Stimulated activated CD4-positive, alpha-beta T cell treated with anti-CD3 and anti-CD28 coated beads, Interleukin-15, amount 100 ng/mL, for 1 hour (primary cell): Measurements from ENCODE around the gene SELENOP.
"Not testable (repeated sequence)": the region's sequence is repeated elsewhere in the genome, so short reads cannot be mapped to it uniquely, and the experiment has no call there.

Source experiments
- DNase-seq, 2 donors: peaks; one replicate each; pipeline ENCODE4 v3.0.0-alpha.2; 2020; ENCODE audit warnings: low read depth in 1 of 2, low spot score in 1 of 2

Gene SELENOP

GRCh38 chr5:42811591-42812446 is at the start of gene SELENOP:
TSS of gene SELENOP (minus strand) at chr5:42811892. CDS start at chr5:42808353, 3,539 bp downstream.
- DNase-seq = no peak

- DNase-seq = no peak
These were observed 47.0 kb upstream of the SELENOP start for GRCh38 chr5:42858687-42859086.

- DNase-seq = no peak
These were observed 46.4 kb upstream of the SELENOP start for GRCh38 chr5:42858031-42858643.

- DNase-seq = no peak
These were observed 44.1 kb upstream of the SELENOP start for GRCh38 chr5:42855811-42856210.

GRCh38 chr5:42855386-42855785 is 43.7 kb upstream of the SELENOP start:
- no peak for DNase-seq

- no peak for DNase-seq
These were observed 43.1 kb upstream of the SELENOP start for GRCh38 chr5:42854795-42855194.

- no peak for DNase-seq
These were observed 41.1 kb upstream of the SELENOP start for GRCh38 chr5:42852826-42853225.

- no peak for DNase-seq
These were observed 39.8 kb upstream of the SELENOP start for GRCh38 chr5:42851481-42851880.

GRCh38 chr5:42848545-42848944 is 36.9 kb upstream of the SELENOP start:
- no peak for DNase-seq

GRCh38 chr5:42844408-42844807 is 32.7 kb upstream of the SELENOP start:
- not testable (repeated sequence) for DNase-seq

GRCh38 chr5:42843675-42844292 is 32.1 kb upstream of the SELENOP start:
- DNase-seq = no peak

- no peak for DNase-seq
These were observed 31.4 kb upstream of the SELENOP start for GRCh38 chr5:42842921-42843641.

- DNase-seq = no peak
These were observed 29.3 kb upstream of the SELENOP start for GRCh38 chr5:42840842-42841567.

GRCh38 chr5:42840269-42840668 is 28.6 kb upstream of the SELENOP start:
- no peak for DNase-seq

- no peak for DNase-seq
These were observed 27.5 kb upstream of the SELENOP start for GRCh38 chr5:42839196-42839595.

GRCh38 chr5:42837601-42838000 is 25.9 kb upstream of the SELENOP start:
- no peak for DNase-seq

- no peak for DNase-seq
These were observed 24.5 kb upstream of the SELENOP start for GRCh38 chr5:42836070-42836769.

GRCh38 chr5:42832060-42832459 is 20.4 kb upstream of the SELENOP start:
- DNase-seq = no peak

GRCh38 chr5:42830924-42831323 is 19.2 kb upstream of the SELENOP start:
- no peak for DNase-seq

- no peak for DNase-seq
These were observed 17.0 kb upstream of the SELENOP start for GRCh38 chr5:42828671-42829070.
